ENCODE results near the gene CCDC85B. TPM values are rescaled to one million over a fixed set of nuclear protein-coding genes. Genes with fewer than 3 reads are reported as not detected.

The CCDC85B gene
- total and polyA plus RNA-seq, 2 of the 13 experiments (the other 11 are each of a cell fraction or from before 2014, with no cell fraction given): 8.2 to 19.5 TPM

- no peak for TF ChIP-seq KDM5A (IDR thresholded peaks at IDR 0.05; ENCODE audit: borderline replicate concordance, low read length)
- no peak for TF ChIP-seq ZFP82 (CRISPR knock-in tag; IDR thresholded peaks at IDR 0.05; ENCODE audit: borderline replicate concordance)
- TF ChIP-seq ZFX (CRISPR knock-in tag; IDR thresholded peaks at IDR 0.05; ENCODE audit: low read depth): peak; percentile 44; the same call in 1 of the 2 replicates
- no peak for TF ChIP-seq MTA3 (CRISPR knock-in tag; IDR thresholded peaks at IDR 0.05)
- TF ChIP-seq SPEN (CRISPR knock-in tag; IDR thresholded peaks at IDR 0.05; ENCODE audit: low read depth): no peak
- TF ChIP-seq ZNF766 (CRISPR knock-in tag; IDR thresholded peaks at IDR 0.05; ENCODE audit: borderline replicate concordance): no peak
- TF ChIP-seq NPAS2 (CRISPR knock-in tag; IDR thresholded peaks at IDR 0.05; ENCODE audit: borderline replicate concordance): no peak
- no peak for TF ChIP-seq NCOA2 (CRISPR knock-in tag; IDR thresholded peaks at IDR 0.05)
- no peak for TF ChIP-seq THAP8 (CRISPR knock-in tag; IDR thresholded peaks at IDR 0.05; ENCODE audit: borderline replicate concordance)
- no peak for TF ChIP-seq MXD4 (CRISPR knock-in tag; IDR thresholded peaks at IDR 0.05)
- TF ChIP-seq AHDC1 (CRISPR knock-in tag; IDR thresholded peaks at IDR 0.05; ENCODE audit: borderline replicate concordance): 0 out of 2 replicates have a peak, but pooled peaks have one; percentile 30
- no peak for TF ChIP-seq ZNF652 (CRISPR knock-in tag; IDR thresholded peaks at IDR 0.05; ENCODE audit: borderline replicate concordance, low read depth)
- no peak for TF ChIP-seq GPN1 (CRISPR knock-in tag; IDR thresholded peaks at IDR 0.05; ENCODE audit: borderline replicate concordance)
- no peak for TF ChIP-seq ZBTB7A (CRISPR knock-in tag; IDR thresholded peaks at IDR 0.05)
- TF ChIP-seq MEIS1 (CRISPR knock-in tag; IDR thresholded peaks at IDR 0.05; ENCODE audit: borderline replicate concordance): no peak
- no peak for TF ChIP-seq NFYC (CRISPR knock-in tag; IDR thresholded peaks at IDR 0.05)
- TF ChIP-seq, protein P1, sequence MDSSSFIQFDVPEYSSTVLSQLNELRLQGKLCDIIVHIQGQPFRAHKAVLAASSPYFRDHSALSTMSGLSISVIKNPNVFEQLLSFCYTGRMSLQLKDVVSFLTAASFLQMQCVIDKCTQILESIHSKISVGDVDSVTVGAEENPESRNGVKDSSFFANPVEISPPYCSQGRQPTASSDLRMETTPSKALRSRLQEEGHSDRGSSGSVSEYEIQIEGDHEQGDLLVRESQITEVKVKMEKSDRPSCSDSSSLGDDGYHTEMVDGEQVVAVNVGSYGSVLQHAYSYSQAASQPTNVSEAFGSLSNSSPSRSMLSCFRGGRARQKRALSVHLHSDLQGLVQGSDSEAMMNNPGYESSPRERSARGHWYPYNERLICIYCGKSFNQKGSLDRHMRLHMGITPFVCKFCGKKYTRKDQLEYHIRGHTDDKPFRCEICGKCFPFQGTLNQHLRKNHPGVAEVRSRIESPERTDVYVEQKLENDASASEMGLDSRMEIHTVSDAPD (CRISPR knock-in tag; IDR thresholded peaks at IDR 0.05): no peak
- TF ChIP-seq ZNF790 (CRISPR knock-in tag; IDR thresholded peaks at IDR 0.05; ENCODE audit: borderline replicate concordance): 0 out of 2 replicates have a peak, but pooled peaks have one; percentile 29
- no peak for TF ChIP-seq CBX2 (IDR thresholded peaks at IDR 0.05; ENCODE audit: low read depth, low read length)
- TF ChIP-seq CBX2 (CRISPR knock-in tag; IDR thresholded peaks at IDR 0.05; ENCODE audit: low read depth): no peak
Measured at GRCh38 chr11:65872586-65873317, 17.7 kb upstream of the CCDC85B start, which contains the start of gene EFEMP2 (continued).

Data from HepG2 (cell line).